NB4 (cell line): ENCODE data around the gene NOTCH3.

Source experiments
- DNase-seq: peaks from one replicate; pipeline ENCODE4 v3.0.0; 2010; ENCODE audit warnings: low read depth
- H3K4me3 ChIP-seq: one replicate; pipeline ENCODE4 v1.5.1; 2011; ENCODE audit warnings: mild to moderate bottlenecking, low read depth, low read length, moderate library complexity
- CTCF ChIP-seq: IDR thresholded peaks from one replicate; pipeline ENCODE4 v1.5.1; 2012; ENCODE audit warnings: low read depth, low read length
- MAX ChIP-seq: IDR thresholded peaks from 2 replicates; pipeline ENCODE4 v1.6.1; 2011; ENCODE audit warnings: low read depth, low read length
- MYC ChIP-seq: IDR thresholded peaks from 2 replicates; pipeline ENCODE4 v1.6.1; 2011; ENCODE audit warnings: low read depth, low read length
- POLR2A ChIP-seq: IDR thresholded peaks from 2 replicates; pipeline ENCODE4 v1.6.1; 2011; ENCODE audit warnings: mild to moderate bottlenecking; ENCODE audit not compliant: insufficient read length; ENCODE audit errors: extremely low read depth

Gene NOTCH3

GRCh38 chr19:15248106-15248505 is 47.3 kb upstream of the NOTCH3 start:
- H3K4me3 ChIP-seq, result no peak overlapping the region
- no peak for DNase-seq
- TF ChIP-seq MAX (no peak), MYC (no peak), POLR2A (no peak), CTCF (no peak)

GRCh38 chr19:15247107-15248014 is 46.6 kb upstream of the NOTCH3 start:
- no peak for TF ChIP-seq MYC
- TF ChIP-seq POLR2A, result no peak
- TF ChIP-seq CTCF, result no peak
- TF ChIP-seq MAX, result no peak
- DNase-seq, result no peak
- no peak overlapping the region for H3K4me3 ChIP-seq

- no peak for TF ChIP-seq MAX
- no peak for TF ChIP-seq POLR2A
- no peak for TF ChIP-seq MYC
- no peak for TF ChIP-seq CTCF
These were observed 45.3 kb upstream of the NOTCH3 start for GRCh38 chr19:15246198-15246481.

GRCh38 chr19:15245370-15246197 is 44.8 kb upstream of the NOTCH3 start:
- no peak for TF ChIP-seq MYC
- TF ChIP-seq CTCF, result no peak
- no peak for TF ChIP-seq POLR2A
- TF ChIP-seq MAX, result no peak
- DNase-seq, result no peak
- H3K4me3 ChIP-seq, result no peak overlapping the region

More at GRCh38 chr19:15246198-15246481, 45.3 kb upstream of the NOTCH3 start:
- no peak overlapping the region for H3K4me3 ChIP-seq
- no peak for DNase-seq

- TF ChIP-seq POLR2A (no peak), MAX (no peak)
- H3K4me3 ChIP-seq, result no peak overlapping the region
- DNase-seq, result no peak
These were observed 44.0 kb upstream of the NOTCH3 start for GRCh38 chr19:15244808-15245207.
